CMK (cell line): ENCODE measurements around the gene VOPP1.
"Not testable (repeated sequence)": the region's sequence is repeated elsewhere in the genome, so short reads cannot be mapped to it uniquely, and the experiment has no call there.

Experiments used
- DNase-seq: peaks from one replicate; pipeline ENCODE4 v3.0.0-alpha.2; 2010; ENCODE audit warnings: low read depth

The VOPP1 gene

DNA sequence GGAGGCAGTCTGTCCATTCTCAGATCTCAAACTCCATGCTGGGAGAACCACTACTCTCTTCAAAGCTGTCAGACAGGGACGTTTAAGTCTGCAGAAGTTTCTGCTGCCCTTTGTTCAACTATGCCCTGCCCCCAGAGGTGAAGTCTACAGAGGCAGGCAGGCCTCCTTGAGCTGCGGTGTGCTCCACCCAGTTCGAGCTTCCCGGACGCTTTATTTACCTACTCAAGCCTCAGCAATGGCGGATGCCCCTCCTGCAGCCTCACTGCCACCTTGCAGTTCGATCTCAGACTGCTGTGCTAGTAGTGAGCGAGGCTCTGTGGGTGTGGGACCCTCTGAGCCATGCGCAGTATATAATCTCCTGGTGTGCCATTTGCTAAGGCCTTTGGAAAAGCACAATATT, 10.4 kb upstream of the VOPP1 start:
- not testable (repeated sequence) for DNase-seq

GRCh38 chr7:55576753-55577152, 4.5 kb upstream of the VOPP1 start:
- no peak for DNase-seq

GRCh38 chr7:55575733-55576132, 3.4 kb upstream of the VOPP1 start:
- no peak for DNase-seq

- no peak for DNase-seq
Observed at GRCh38 chr7:55575098-55575497, 2.8 kb upstream of the VOPP1 start.

DNA sequence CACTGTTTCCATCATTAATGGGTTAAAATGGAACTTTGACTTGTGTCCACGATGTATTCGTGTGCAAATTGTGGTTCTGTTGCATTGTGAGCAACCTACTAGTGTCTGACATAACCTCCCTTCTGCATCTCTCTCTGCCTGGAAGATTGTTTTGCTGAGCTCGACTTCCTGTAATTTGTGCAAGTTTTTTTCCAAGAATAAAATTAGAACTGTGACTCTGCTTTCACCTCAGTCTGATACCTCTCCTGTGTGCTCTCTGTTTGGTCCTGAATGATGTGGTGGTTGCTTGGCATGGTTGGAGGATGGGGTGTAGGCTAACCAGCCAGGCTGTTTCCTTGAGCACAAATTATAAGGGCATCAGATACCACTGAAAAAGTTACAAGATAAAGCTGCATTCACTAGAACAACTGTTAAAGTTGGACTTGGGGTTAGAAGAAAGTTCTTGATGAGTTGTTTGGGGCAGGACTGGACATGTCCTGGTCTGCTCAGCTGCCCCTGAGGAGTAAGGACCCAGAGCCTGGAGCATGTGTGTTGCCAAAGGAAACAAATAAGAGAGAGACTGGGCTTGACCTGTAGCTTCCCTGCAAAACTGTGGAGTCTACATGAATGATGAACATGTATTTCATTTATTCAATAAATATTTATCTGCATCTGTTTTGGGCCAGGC, 1.9 kb upstream of the VOPP1 start:
- no peak for DNase-seq

DNA sequence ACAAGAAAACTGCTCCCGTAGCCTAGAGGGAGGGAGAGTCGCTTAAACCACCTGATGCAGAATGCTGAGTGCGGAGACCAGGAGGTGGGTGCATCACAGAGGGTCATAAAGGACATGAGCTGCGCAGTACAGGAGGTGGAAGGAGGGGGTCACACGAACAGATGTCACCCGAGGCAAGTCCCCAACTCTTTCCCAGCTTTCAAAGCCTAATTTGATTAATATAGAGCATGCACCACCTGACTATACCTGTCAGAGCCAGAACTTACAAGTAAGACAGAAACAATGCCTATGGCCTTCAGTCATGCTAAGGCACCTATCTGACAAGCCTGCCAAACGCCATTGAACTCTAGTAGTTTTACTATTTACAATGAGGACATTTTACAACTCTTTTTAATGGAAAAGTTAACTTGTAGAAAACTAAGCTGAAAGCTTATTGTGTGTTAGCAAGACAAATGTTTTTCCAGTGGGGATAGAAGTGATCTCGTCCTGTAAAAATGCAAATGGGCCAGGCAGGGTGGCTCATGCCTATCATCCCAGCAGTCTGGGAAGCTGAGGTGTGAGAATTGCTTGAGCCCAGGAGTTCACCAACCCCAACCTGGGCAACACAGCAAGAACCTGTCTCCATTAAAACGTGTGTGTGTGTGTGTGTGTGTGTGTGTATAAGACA, 1.1 kb upstream of the VOPP1 start:
- DNase-seq, result no peak

GRCh38 chr7:55571511-55572377, 558 bp downstream of the VOPP1 start:
- no peak for DNase-seq

DNA sequence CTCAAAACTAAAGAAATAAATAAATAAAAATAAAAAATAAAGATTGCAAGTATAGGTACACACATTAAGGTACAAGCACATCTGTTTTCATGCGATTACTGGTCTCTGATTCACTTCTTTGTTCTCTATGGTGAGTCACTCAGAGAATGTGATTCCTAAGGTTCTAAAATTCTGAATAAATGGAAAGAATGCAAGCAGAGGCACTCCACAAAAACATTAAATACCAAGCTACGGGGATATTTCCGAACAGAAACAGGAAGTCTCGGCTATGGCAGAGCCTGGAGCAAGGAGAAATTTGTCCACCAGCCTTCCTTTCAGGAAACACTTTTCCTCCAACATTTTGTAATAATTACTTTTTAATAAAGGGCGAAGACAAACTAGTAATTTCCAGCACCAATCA, 1.4 kb downstream of the VOPP1 start:
- no peak for DNase-seq

DNA sequence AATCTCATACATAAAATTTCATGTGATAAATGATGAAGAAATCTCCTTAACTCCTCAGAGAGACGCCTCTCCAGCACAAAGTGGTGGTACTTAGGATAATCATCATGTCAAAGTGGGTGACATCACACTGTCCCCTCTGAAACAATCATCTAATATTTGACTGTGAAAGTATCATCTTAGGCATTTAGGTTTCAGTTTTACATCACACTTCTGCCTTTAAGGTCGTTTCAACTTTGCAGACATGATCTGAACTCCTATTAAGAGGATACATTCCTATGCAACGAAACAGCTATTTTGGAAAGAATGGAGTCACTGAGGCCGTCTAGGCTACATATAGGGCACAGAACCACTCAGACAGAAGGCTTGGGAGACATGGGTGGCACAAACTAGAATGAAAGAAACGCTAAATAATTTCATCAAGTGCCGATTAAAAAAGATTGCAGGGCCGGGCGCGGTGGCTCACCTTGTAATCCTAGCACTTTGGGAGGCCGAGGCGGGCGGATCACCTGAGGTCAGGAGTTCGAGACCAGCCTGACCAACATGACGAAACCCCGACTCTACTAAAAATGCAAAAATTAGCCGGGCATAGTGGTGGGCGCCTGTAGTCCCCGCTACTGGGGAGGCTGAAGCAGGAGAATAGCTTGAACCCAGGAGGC, 2.0 kb downstream of the VOPP1 start:
- no peak for DNase-seq

GRCh38 chr7:55569797-55570196, 2.5 kb downstream of the VOPP1 start:
- no peak for DNase-seq

GRCh38 chr7:55569269-55569663, 3.0 kb downstream of the VOPP1 start:
- no peak for DNase-seq

GRCh38 chr7:55568613-55569268, 3.6 kb downstream of the VOPP1 start:
- DNase-seq, result no peak

- no peak for DNase-seq
Observed at GRCh38 chr7:55567571-55567970, 4.7 kb downstream of the VOPP1 start.

DNA sequence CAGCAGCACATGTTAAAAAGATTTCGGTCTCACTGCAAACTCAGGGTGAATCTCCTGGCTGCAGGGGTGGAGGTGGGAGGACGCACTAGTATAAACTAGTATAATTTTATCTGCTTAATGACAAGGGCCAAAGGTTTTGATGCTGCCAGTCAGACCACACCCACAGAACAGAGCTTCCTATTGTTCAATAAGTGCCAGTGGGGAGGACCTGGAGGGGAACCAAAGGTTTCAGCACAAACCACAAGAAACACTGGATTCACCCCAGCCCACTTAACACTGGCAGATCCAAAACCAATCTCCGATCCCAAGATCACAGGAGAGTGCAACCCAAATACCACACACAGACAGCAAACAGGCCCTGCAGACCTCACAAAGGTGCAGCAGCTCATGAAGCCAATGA, 6.6 kb downstream of the VOPP1 start:
- DNase-seq, result no peak

GRCh38 chr7:55563596-55564325, 8.5 kb downstream of the VOPP1 start:
- DNase-seq, result no peak

DNA sequence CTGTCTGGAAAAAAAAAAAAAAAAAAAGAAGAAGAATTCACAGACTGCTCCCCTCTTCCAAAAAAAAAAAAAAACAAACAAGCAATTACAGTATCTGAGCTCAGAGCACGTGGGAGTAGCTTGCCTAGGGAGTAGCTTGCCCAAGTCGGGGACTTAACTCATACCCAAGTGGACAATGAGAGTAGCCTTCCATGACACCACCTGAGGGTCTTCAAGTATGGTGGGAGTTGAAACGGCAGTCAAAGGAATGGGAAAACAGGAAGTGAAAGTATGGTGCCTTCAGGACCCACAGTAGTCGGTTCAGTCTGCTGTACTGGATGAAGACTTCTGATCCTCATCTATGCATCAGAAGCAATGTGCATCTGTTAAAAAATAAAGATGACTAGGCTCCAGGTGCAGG, 10.6 kb downstream of the VOPP1 start:
- no peak for DNase-seq

- no peak for DNase-seq
Observed at GRCh38 chr7:55558962-55559920, 13.1 kb downstream of the VOPP1 start.

DNA sequence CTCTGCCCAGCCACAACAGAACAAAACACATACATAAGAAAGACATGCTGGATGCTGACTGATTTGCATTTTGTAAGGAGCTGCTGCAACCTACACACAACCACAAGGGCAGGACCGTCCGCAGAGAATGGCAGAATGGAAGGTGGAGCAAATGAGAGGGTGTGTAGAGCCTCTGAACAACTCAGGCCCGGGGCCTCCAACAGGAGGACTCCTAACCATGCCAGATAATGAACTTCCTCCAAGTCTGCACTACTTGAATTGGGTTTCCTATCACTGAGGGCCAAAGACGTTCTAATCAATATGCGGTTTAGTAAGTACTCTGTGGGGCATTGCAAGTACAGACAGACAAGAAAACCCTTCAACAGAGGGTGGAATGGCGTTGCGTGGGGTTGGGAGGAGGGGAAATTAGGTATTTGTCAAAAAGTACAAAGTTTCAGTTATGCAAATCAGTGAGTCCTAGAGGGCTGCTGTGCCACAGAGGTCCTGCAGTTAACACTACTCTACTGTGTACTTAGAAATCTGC, 14.6 kb downstream of the VOPP1 start:
- DNase-seq, result peak; percentile 46

- no peak for DNase-seq
Observed at GRCh38 chr7:55556492-55556891, 15.8 kb downstream of the VOPP1 start.

DNA sequence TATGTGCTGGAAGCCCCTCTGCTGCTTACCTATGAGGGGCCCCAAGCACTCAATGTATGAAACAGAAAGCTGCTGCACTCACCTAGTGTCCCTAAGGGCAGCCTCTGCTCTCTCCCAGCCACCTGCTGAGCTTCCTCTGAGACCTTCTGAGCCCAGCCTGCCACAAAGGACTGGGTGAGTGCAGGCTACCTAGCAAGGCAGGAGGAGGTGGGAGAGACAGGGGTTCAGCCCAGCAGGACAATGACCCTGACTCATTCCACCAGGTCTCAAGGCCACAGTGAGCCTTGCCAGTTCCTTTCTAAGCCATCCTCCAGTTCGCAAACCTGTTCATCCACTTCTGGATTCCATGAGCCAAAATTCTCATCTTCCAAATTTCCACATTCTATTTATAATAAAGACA, 16.3 kb downstream of the VOPP1 start:
- no peak for DNase-seq
